GM12873 (cell line): Measurements from ENCODE around the gene DLL1.

Source experiments
- CTCF ChIP-seq: IDR thresholded peaks from 2 replicates; pipeline ENCODE4 v1.5.1; 2012; ENCODE audit warnings: low read depth, mild to moderate bottlenecking, moderate library complexity, low read length, control low read depth; ENCODE audit not compliant: insufficient read depth; ENCODE audit errors: missing control alignments

Gene DLL1

GRCh38 chr6:170298688-170299087, 7.8 kb upstream of the DLL1 start:
- TF ChIP-seq CTCF, result no peak

GRCh38 chr6:170297576-170298330, 6.9 kb upstream of the DLL1 start:
- no peak for TF ChIP-seq CTCF

- TF ChIP-seq CTCF, result no peak
Observed at GRCh38 chr6:170296746-170297575, 6.1 kb upstream of the DLL1 start.

GRCh38 chr6:170296423-170296745, 5.5 kb upstream of the DLL1 start:
- TF ChIP-seq CTCF, result no peak

- no peak for TF ChIP-seq CTCF
Observed at GRCh38 chr6:170295510-170296422, 4.9 kb upstream of the DLL1 start.

- TF ChIP-seq CTCF, result no peak
Observed at GRCh38 chr6:170294813-170295509, 4.1 kb upstream of the DLL1 start.
